HuH-7.5 (cell line): ENCODE data around the gene EFCAB11.

ENCODE experiments used
- DNase-seq: peaks from one replicate; pipeline ENCODE4 v3.0.0; 2011; ENCODE audit warnings: low spot score

Gene EFCAB11

DNA sequence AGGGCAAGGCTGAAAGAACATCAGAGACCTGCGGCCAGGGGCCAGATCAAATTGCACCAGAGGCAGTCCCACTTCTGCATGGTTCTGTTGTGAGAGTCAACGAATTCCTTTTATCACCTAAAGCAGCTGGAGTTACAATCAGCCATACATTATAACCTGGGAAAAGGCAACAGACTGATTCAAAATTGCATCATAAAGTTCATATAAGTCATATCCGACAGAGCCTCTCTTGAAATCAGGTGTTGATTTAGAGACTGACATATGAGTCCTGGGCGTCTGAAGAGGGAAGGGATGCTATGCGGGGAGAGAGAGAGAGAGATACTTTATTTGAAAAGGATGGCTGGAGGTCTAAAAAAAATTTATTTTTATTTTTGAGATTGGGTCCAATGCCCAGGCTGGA lies 89.4 kb downstream of the EFCAB11 start:
- DNase-seq, result no peak

DNA sequence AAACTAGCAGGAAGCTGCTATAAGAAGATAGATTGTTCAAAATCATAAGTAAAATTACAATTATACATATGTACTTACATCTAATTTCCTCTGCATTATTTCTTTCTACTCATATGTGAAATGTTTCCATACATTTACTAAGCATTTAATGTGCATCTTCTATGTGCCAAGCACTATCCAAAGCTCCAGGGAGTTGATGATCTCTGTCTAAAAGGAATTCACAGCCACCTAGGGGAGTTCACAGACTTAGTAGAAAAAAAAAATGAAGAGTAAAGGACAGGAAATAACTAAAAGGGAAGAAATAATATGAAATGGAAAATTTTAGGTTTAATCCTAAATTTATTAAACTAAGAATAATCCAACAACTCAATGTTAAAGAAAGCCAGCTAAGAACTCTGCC lies 91.7 kb downstream of the EFCAB11 start:
- no peak for DNase-seq

DNA sequence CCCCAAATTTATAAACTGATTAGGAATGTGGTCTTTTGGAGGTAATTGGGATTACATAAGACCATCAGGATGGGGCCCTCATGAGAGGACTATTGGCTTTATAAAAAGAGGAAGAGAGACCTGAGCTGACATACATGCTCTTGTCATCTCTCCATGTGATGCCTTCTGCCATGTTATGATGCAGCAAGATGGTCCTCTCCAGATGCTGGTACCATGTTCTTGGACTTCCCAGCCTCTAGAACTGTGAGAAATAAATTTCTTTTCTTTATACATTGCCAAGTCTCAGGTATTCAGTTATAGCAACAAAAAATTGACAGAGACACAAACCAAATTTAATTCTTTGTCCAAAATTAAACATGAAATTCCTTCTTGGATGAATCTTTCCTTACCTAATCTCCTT lies 92.9 kb downstream of the EFCAB11 start:
- DNase-seq, result no peak

DNA sequence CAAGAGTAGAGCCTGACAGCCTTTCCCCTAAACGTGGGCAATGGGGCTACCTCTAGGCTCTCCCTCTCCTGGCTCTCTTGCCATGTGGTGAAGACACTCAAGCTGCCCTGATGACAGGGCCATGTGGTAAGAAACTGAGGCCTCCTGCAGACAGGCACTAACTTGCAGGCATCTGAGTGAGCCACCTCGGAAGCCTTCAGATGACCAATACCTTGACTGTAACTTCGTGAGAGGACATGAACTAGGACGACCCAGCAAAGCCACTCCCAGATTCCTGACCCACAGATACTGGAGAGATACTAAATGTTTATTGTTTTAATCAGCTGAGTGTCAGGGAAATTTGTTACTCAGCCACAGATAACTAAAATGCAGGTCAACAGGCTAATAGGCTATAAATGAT lies 96.4 kb downstream of the EFCAB11 start:
- DNase-seq, result no peak

DNA sequence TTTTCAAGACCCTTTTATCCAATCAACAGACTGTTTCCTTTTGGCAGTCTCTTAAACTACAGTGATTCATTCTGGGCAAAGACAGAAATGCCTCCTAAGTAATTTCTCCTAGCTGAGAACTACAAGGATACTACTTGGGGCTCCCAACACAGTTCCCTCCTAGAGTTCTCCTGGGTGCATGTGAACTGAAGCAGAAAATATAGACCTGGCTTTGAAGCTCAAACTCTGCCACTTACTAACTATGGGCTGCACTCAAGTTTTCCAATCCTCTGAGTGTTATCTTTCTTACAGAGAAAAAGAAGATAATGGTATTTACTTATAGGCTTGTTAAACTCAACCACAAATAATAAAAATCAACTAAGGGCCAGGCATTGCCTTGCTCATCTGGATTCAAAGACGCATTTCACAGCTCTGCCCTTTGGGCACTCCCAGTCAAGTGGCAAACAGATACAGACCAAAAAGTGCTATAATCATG lies 97.6 kb downstream of the EFCAB11 start:
- no peak for DNase-seq

DNA sequence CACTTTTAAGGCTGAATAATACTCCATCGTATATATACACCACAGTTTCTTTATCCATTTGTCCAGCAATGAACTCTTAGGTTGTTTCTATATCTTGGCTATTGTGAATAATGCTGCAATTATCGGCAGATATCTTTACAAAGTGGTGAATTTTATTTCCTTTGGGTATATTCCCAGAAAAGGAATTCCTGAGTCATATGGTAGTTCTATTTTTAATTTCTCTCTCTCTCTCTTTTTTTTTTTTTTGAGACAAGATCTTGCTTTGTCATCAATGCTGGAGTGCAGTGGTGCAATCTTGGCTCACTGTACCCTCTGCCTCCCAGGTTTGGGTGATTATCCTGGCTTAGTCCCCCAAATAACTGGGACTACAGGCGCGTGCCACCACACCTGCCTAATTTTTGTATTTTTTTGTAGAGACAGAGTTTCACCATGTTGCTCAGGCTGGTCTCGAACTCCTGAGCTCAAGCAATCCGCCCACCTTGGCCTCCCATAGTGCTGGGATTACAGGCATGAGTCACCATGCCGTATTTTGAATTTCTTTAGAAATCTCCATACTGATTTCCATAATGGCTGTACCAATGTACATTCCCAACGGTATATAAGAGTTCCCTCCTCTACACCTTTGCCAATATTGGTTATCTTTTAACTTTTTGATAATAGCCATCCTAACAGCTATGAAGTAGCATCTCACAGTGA lies 98.4 kb downstream of the EFCAB11 start:
- no peak for DNase-seq

DNA sequence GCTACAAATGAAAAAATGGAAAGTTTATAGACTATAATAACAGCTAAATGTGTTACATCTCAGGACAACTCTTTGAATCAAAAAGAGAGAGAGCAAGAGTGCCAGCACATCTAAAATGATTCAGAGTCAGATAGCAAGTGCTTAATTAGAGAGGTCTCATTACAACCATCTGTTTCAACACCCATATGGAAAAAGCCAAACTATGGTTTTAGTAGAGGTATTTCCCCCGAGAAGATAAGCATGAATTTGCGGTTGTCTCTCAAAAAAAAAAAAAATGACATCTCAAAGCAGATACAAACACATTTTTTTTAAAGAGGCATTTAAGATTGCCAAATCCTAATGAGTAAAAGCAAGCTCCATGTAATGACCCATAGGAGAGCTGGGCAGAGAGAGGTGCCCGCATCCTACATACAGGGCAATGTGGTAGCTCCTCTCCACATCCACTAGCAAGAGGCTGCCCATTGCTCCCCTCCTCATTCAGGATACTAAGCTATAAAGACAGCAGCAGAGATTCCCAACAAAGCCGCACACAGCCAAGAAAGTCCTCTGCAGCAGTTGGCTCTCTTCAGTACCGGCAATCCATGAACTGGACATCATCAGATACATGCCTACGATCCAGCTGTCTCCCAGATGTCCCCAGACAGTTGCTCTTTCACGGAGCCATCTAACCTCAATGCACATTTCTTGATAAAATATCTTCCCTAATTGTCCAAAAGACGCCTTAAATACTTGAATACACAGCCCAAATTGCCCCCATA lies 100.4 kb downstream of the EFCAB11 start:
- no peak for DNase-seq

DNA sequence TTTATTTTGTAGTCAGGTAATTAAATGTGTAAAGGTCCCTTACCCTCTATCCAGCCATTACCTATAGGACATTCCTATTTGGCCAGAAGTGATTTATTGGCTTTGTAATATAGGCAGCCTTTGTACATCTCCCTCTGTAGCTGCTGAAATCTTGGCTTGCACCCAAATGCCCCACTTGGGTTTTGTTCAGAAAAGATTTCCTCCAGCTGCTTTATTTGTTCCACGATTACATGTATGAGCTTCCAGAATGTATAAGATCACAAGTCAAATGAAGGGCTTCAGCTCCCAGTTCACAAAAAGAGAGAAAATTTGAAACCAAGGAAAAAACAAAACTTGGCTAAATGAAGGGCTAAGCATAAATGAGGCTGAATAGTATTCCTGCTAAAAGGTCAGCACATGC lies 103.4 kb downstream of the EFCAB11 start:
- no peak for DNase-seq

DNA sequence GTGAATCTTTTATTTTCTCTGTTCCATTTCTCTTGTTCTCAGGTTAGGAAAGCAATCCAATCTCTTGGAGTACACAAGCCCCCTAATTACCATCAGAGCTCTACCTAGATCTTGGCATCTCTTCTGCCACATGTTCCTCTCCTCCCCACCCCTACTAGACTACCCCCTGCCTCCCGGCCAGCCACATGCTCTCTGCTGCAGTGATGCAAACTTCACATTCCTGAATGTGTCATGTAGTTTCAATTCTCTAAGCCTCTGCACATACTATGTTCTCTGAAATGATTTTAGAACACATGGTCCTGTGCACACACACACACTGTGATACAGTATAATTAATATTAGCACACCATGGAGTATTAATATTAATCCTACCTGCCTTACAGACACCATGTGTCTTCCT lies 104.6 kb downstream of the EFCAB11 start:
- DNase-seq, result no peak

DNA sequence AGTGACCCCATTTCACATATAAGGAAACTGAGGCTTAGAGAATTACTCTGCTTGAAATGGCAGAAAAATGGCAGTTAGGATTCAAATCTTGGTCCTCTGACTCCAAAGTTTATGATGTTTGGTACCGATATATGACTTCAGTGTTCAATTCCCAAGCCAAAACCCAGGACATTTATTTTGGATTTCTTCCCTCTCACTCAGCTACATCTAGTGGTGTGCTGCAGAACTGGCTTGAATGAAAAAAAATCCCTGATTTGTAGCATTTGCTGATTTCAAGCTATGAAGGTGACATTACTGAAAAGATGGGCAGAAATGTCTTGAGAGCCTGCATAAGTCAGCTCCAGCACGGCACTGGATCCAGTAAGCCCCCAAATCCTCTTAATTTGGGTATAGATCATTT lies 106.4 kb downstream of the EFCAB11 start:
- no peak for DNase-seq

DNA sequence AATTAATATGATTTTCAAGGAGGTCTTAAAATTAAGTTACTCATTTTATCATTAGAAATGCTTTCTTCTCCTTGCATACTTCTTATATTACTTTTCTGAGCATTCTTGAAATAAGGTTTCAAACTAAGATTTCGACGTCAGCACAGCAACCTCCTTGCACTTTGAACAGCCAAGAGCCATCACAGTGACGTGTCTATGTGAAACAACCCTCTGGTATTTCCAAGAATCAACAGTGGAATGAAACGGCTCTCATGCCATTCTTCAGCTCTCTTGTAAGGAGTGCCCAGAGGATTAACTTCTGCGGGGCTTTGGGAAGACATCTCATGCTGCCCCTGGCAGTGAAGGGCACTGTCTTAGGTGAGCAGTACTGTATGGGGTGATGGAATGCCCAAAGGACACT lies 109.2 kb downstream of the EFCAB11 start:
- no peak for DNase-seq

DNA sequence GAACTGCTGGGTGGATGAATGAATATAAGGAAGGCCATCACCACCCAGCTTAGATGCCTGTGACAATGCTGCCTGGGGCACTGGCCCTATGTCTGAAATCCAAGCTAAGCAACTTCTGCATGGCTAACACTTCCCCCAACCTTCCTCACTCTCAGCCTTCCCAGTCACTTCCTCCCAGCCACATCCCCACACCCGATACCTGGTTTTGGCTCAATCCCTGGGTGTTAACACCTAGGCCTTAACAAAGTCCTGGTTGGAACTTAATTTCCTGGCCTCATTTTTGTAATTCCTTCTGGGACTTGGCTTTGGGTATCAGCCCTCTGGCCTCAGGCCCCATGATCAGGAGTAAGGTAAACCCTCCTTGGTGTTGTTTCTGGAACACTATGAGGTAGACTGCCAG lies 110.0 kb downstream of the EFCAB11 start:
- no peak for DNase-seq

DNA sequence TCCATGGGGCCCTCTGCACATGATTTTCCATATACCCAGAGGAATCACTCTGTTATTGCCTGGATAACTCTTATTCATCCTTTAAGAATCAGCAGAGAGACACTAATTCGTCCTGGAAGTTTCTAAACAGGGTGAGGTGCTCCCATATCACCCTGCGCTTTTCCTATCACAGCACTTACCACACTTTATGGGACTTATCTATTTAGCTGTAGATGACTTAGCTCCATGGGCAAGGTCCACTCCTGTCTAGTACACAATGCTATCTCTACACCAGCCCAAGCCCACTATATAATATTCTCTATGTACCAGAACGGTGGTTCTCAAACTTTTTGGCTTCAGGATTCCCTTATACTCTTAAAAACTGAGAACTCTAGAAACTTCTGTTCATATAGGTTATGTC lies 111.7 kb downstream of the EFCAB11 start:
- peak; percentile 18 for DNase-seq

DNA sequence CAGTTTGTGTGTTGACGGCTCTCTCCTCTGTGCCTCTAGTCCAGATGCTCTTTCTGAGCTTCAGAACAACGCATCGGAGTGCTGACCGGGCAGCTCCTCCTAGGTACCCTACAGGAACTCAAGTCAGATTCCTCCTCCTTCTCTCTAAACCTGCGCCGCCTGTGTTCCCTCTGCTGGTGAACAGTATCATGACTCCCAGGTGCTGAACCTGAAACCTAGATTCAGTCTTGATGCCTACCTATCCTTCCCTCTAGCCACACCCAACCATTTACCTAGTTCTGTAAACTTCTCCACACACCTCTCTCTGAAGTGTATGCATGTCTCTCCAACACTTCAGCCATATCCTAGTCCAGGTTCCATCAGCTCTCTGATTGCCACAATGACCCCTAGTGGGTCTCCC lies 112.7 kb downstream of the EFCAB11 start:
- no peak for DNase-seq

DNA sequence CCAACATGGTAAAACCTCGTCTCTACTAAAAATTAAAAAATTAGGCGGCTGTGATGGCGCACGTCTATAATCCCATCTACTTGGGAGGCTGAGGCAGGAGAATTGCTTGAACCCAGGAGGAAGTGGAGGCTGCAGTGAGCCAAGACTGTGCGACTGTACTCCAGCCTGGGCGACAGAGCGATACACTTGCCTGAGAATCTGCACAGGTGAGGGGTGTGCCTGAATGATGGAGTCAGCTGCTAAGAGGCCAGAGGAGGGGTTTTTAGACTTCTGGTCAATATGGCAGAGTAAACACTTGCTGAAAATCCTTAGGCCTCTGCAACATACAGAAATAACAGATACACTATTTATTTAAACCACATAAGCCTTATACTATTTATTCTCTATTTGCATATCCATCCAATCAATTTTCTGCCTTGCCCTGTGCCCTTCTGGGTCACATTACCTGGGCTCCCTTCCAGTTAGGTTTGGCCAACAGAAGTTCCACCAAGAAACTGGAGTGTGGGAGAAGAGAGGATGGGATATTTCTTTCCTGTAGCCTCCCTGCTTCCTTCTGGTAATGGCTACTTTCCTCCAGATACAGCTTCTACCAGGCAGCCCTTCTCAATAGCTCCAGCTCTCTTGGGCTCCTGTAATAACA lies 117.6 kb downstream of the EFCAB11 start:
- no peak for DNase-seq

DNA sequence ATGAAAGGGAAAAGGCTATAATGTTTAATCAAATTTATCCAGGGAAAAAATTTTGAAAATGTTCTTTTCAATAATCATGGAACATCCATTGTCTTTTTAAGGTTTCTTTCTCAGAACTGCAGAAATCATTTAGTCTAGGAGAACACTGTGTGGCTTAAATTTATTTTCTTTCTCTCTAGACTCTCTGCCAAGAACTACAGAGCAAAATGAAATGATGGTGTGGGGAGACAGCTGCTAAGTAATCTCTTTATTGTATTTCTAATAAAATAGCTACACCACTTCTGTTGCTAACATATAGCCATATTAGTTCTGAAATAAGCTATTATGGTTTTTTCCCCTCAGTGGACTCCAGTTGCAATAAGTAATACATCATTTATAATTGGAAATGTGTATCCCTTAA lies 120.9 kb downstream of the EFCAB11 start:
- no peak for DNase-seq

DNA sequence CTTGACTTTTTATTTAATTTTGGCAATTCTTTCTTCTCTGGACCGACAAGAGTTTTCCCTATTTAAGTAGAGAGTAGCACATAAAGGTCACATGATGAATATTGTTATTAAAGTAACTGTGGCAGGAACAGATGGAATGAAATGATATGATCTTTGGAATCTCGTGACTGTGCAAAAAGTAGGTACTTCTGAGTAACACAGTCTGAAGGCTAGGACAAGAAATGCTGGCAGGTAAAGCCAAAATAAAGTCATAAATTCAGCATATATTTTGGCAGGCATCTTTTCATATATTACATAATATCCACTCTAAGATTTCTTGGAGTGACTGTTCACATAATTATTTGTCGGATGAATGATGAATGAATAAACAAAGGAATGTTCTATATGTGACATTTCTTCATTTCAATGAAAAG lies 121.4 kb downstream of the EFCAB11 start:
- no peak for DNase-seq

DNA sequence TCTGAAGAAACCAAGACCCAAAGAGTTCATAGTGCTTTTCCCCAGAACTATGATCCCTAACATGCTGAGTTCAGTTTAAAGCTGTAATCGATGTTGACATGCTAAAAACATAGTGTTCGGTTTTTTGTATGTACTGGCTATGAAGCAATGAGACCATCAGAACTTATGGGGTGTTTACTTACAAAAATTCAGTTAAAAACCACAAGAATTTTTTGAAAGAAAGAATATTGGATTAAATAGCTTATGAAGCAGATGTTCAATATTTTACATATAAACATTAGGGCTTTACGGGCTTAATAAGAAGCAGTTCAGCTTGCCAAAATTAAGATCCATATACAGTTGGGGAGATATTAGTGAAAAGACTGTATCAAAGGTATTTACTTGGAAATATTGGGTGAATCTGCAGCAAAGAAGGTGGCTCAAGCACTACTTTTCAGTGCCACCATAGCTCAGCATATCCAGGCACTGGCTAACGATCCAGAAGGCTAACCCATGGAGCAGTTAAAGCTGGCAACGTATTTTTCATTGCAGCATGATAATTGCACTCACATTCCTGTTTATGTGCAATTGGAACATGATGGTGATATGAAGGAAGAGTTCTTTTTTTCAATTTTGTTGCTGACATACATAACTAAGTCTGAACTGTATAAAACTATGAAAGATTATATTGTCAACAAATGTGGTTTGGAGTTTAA lies 125.9 kb downstream of the EFCAB11 start:
- no peak for DNase-seq

DNA sequence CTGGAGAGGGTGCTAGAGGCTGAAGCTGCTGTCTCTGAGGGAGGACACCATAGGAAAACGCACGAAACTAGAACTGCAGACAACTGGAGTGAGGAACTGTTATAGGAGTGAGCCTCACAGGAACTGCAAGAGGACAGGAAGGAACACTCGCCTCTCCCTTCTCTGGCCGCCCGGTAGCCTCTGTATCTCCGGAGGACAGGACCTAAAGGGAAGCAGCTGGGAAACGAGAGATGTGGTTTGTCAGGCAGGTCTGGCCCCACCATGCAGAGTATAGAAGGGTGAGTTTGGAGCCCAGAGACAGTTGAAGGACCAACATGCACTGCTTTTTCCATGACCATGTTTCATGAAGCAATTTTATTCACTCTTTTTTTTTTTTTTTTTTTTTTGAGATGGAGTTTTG lies 127.3 kb downstream of the EFCAB11 start:
- no peak for DNase-seq

DNA sequence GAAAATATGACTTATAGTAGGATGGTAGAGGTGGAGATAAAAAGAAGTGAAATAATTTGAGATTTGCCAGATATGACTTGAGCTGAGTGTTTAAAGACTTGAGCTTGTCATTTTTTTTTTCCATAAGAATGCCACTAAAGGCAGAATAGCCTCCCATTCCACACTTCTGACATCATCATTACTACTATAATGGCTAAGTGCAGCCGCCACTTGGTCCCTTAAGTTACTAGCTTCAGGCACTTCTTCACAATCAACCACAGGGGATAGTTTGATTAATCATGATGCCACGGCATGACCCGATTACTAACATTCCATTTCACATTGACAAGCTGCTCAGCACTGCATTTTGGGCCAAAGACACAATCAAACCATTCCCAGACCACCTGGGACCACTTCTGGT lies 127.9 kb downstream of the EFCAB11 start:
- DNase-seq, result no peak

DNA sequence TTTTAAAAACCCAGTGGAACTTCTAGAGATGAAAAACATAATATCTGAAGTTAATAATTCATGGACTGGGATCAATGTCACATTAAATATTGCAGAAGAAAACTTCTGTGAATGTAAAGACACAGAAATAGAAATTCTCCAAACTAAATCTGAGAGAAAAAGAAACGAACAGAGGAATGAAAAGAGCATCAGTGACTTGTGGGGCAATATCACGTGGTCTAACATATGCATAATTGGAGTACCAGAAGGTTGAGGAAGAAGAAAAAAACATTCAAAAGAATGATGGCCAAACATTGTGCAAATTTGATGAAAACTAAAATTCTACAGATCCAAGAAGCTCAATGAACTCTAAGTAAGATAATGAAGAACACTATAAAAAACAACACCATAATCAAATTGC lies 130.8 kb downstream of the EFCAB11 start:
- no peak for DNase-seq

DNA sequence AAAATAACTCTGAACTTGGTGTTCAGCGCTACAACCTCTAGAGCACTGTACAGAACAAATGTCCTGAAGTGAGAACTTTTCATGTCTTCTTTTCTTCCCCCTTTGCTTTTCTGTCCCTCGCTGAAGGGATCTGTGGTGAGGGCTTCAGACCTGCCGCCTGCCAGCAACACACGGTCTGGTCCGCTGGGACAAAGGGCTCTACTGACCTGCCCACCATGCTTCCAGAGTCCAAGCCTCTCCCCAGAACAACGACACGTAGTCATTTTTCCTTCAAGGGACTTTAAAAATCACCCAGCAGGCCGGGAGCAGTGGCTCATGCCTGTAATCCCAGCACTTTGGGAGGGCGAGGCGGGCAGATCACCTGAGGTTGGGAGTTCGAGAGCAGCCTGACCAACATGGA lies 140.4 kb downstream of the EFCAB11 start:
- DNase-seq, result no peak

DNA sequence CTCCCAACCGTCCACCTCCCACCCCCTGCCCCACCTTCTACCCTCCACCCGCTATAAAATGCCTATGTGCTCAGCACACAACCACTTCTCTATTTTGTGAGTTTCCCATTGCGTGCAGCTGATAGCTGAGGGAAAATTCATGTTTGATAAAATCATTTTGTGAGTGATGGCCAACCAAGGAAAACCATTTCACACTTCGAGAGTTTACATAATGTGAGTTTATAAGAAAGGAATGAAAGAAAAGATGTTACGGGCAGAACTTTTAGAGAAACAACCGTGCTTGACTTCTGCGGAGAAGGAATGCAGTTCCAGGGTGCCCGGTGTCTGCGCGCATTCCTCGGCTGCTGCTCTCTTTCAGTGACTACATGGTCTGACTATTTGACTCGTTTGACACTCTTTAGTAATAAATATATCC lies 140.9 kb downstream of the EFCAB11 start:
- no peak for DNase-seq
